ENCODE measurements around the gene TMEM175.
A peak's percentile ranks its signal among the peaks of the same experiment; 100 is the strongest.

TMEM175 gene

GRCh38 chr4:931960-932712 is at the start of gene TMEM175, which contains the start of gene GAK:
TSS of gene TMEM175 (plus strand) at chr4:932460. CDS start at chr4:947740, 15,280 bp downstream.
TSS of gene GAK (minus strand) at chr4:932316. CDS start at chr4:932187, 129 bp downstream.
- DNase-seq (ENCODE audit: low read depth in 2 of 2, low spot score in 1 of 2): peak; percentile 93

- DNase-seq (ENCODE audit: low read depth in 2 of 2, low spot score in 1 of 2): no peak
Measured at GRCh38 chr4:882646-883045, 49.6 kb upstream of the TMEM175 start.

- no peak for DNase-seq (ENCODE audit: low read depth in 2 of 2, low spot score in 1 of 2)
Measured at GRCh38 chr4:883377-884095, 48.7 kb upstream of the TMEM175 start.

GRCh38 chr4:884259-884658 is 48.0 kb upstream of the TMEM175 start:
- no peak for DNase-seq (ENCODE audit: low read depth in 2 of 2, low spot score in 1 of 2)

GRCh38 chr4:884896-885295 is 47.4 kb upstream of the TMEM175 start:
- no peak for DNase-seq (ENCODE audit: low read depth in 2 of 2, low spot score in 1 of 2)

- no peak for DNase-seq (ENCODE audit: low read depth in 2 of 2, low spot score in 1 of 2)
Measured at GRCh38 chr4:885353-885752, 46.9 kb upstream of the TMEM175 start.

- DNase-seq (ENCODE audit: low read depth in 2 of 2, low spot score in 1 of 2): no peak
Measured at GRCh38 chr4:886244-886643, 46.0 kb upstream of the TMEM175 start.

GRCh38 chr4:887034-887763 is 45.1 kb upstream of the TMEM175 start:
- DNase-seq (ENCODE audit: low read depth in 2 of 2, low spot score in 1 of 2): no peak

- no peak for DNase-seq (ENCODE audit: low read depth in 2 of 2, low spot score in 1 of 2)
Measured at GRCh38 chr4:888029-888428, 44.2 kb upstream of the TMEM175 start.

GRCh38 chr4:889516-889915 is 42.7 kb upstream of the TMEM175 start:
- DNase-seq (ENCODE audit: low read depth in 2 of 2, low spot score in 1 of 2): no peak

GRCh38 chr4:890036-890695 is 42.1 kb upstream of the TMEM175 start:
- no peak for DNase-seq (ENCODE audit: low read depth in 2 of 2, low spot score in 1 of 2)

- DNase-seq (ENCODE audit: low read depth in 2 of 2, low spot score in 1 of 2): no peak
Measured at GRCh38 chr4:891747-892146, 40.5 kb upstream of the TMEM175 start.

- no peak for DNase-seq (ENCODE audit: low read depth in 2 of 2, low spot score in 1 of 2)
Measured at GRCh38 chr4:892780-893179, 39.5 kb upstream of the TMEM175 start.

GRCh38 chr4:893276-893994 is 38.8 kb upstream of the TMEM175 start:
- no peak for DNase-seq (ENCODE audit: low read depth in 2 of 2, low spot score in 1 of 2)

- no peak for DNase-seq (ENCODE audit: low read depth in 2 of 2, low spot score in 1 of 2)
Measured at GRCh38 chr4:893995-894705, 38.1 kb upstream of the TMEM175 start.

- no peak for DNase-seq (ENCODE audit: low read depth in 2 of 2, low spot score in 1 of 2)
Measured at GRCh38 chr4:895596-895995, 36.7 kb upstream of the TMEM175 start.

- no peak for DNase-seq (ENCODE audit: low read depth in 2 of 2, low spot score in 1 of 2)
Measured at GRCh38 chr4:896216-896615, 36.0 kb upstream of the TMEM175 start.

- DNase-seq (ENCODE audit: low read depth in 2 of 2, low spot score in 1 of 2): no peak
Measured at GRCh38 chr4:896630-897029, 35.6 kb upstream of the TMEM175 start.

- DNase-seq (ENCODE audit: low read depth in 2 of 2, low spot score in 1 of 2): no peak
Measured at GRCh38 chr4:898123-898522, 34.1 kb upstream of the TMEM175 start.
